HG02884 (cell line): Measurements from ENCODE around the gene MICU2.

Experiments
- ATAC-seq: cut with Tn5 transposase; IDR thresholded peaks from one replicate; pipeline ENCODE4 v1.9.1; 2021; ENCODE audit warnings: mild to moderate bottlenecking, moderate library complexity; ENCODE audit not compliant: unreplicated experiment

MICU2 gene

DNA sequence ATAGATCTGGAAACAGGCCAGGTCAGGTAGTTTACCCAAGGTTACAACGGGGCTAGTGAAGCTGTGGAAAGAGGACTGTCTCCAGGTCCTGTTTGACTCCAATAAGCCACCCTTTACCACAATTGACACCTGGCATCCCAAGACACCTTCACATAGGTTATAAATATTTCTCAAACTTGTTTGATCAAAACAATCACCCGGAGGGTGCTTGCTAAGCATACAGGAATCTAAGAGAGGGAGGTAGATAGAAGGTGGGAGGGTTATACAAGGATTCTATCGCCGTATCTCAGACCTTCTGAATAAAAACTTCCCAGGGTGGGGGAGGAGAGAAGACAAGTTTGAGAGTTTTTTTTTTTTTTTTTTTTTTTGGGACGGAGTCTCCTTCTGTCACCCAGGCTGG is 55.4 kb downstream of the MICU2 start:
- ATAC-seq = no peak

GRCh38 chr13:21546372-21546771 is 57.6 kb downstream of the MICU2 start:
- no peak for ATAC-seq

- no peak for ATAC-seq
These were observed 59.5 kb downstream of the MICU2 start for GRCh38 chr13:21544515-21544914.

- ATAC-seq = no peak
These were observed 61.4 kb downstream of the MICU2 start for GRCh38 chr13:21542563-21542962.

DNA sequence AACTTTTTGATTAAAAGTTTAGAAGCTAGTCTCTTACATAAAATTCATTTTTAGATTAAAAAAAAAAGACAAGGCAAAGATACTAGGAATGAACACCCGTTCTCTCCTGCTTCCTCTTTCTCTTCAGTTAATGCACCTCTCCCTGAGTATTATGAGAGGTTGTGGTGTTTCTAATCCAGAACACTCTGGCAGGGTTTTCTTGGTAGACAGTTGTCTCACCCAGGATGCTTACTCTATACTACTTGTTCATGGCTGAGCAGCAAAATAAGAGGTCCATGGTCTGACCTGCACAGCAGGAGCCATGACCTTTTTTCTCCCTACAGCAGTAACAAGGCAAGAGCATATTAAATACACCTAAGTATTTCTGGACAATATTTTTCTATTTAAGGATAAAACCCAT is 62.0 kb downstream of the MICU2 start:
- ATAC-seq = peak; percentile 62

DNA sequence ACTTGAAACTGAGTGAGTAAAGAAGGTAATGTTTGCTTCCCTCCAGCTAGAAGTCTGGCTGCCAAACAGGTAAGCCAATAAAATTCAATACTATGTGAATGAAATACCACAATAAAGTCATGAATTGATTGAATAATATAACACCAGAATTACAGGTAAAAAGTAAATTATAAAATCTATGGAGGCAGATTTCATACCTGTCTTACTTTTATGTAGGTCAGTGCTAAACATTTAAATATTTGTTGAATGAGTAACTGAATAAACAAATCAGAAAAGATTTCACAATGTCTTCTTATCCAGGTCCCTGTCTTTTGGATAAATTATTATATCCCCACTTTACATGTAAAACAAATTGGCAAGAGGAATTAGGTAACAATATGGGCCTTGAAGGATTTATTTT is 62.7 kb downstream of the MICU2 start:
- no peak for ATAC-seq

GRCh38 chr13:21539687-21540086 is 64.3 kb downstream of the MICU2 start:
- no peak for ATAC-seq

DNA sequence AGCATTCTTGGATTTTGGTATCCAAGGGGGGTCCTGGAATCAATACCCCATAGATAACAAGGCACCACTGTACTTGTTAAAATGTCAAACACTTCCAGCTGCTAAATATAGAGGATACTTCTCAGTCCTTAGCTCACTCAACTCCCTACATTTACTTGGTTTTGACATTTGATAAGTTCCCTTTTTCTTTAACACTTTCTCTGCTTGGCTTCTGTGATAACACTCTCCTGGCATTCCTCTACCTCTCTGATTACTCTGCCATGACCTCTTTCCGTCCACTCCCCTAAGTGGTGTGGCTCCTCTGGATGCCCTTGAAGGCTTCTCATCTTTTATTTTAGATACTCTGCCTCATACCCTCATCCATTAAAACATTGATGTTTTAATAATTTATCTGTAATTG is 65.2 kb downstream of the MICU2 start:
- no peak for ATAC-seq

- ATAC-seq = no peak
These were observed 65.7 kb downstream of the MICU2 start for GRCh38 chr13:21538280-21538679.

DNA sequence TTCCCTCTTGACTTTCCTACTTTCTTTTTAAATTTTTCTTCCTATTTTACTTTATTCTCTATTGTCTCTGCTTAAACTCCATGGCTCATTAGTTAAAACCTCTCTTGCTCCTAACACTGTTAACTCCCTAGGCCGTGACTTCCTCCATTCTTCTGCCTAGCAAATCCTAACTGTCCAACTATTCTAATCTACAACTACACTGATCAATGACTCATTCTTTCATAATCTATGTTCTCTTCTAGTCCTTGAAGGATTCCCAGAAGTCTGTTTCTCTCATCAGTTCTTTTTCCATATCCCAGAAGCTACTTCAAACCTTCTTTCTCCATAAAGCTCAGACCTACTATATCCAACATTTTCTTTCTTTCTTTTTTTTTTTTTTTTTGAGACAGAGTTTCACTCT is 66.9 kb downstream of the MICU2 start:
- no peak for ATAC-seq

DNA sequence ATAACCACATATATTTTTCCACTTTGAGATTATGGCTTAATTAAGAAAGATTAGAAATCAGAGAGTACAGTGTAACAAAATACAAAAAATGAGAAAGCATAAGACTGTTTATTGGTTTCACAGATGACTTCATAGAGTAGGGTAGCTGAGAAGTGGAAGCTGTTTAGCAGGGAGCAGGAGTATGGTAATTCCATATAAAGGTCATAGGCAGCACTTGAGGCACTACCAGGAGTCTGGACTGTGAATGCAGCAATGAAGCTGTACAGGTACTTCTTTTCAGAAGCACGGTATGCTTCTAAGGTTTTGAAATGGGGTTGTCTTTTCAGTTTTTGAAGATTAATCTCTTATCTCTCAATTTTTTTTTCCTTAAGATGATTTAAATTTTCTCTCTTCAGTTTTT is 69.2 kb downstream of the MICU2 start:
- ATAC-seq = no peak

- no peak for ATAC-seq
These were observed 72.5 kb downstream of the MICU2 start for GRCh38 chr13:21531455-21531854.

GRCh38 chr13:21530656-21531055 is 73.3 kb downstream of the MICU2 start:
- ATAC-seq = no peak

DNA sequence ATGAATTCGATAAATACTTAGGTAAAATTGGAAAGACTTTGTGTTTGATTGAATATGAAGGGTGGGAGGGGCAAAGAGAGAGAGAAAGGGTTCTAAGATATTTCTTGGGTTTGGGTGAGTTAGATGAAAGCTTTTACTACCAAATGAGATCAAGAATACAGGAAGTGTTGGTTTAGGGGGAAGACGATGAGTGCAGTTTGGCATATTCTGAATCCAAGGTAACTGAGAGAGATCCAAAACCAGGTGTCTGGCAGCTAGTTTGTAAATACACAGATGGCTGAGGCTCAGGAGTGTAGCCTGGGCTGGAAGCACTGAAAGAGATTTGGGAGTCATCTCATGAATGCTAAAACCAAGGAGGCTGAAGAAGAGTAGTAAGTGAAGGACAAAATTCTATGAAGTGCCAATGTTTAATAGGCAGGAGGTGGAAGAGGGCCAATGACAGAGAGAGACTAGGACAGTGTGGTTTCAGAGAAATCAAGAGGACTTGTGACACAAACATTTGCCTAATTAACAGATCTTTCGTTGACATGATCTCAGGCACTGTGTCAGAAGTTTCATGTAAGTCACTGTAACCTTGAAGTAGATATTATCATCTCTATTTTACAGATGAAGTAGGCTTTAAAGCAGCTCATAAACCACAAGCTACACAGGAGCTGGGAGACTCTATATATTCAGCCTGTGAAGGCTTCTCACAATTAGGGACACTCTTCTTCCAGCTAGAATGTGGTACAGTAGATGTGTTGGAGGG is 74.7 kb downstream of the MICU2 start:
- no peak for ATAC-seq

DNA sequence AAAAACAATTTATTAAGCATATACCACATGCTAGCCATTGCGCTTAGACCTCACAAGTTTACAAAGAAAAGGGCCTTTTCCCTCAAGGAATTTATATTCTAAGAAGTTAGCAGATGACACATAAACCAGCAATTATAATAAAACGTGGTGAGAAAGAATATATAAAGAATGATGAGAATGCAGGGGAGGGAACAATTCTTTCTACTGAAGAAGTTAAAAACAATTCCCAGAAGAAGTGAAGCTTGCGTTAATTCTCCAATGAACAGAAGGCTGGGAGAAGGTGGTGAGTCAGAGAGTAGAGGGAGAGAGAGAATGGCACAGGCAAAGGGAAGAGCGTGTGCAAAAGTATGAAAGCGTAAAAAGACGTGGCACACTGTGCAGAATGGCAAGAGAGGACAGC is 75.4 kb downstream of the MICU2 start:
- ATAC-seq = no peak

DNA sequence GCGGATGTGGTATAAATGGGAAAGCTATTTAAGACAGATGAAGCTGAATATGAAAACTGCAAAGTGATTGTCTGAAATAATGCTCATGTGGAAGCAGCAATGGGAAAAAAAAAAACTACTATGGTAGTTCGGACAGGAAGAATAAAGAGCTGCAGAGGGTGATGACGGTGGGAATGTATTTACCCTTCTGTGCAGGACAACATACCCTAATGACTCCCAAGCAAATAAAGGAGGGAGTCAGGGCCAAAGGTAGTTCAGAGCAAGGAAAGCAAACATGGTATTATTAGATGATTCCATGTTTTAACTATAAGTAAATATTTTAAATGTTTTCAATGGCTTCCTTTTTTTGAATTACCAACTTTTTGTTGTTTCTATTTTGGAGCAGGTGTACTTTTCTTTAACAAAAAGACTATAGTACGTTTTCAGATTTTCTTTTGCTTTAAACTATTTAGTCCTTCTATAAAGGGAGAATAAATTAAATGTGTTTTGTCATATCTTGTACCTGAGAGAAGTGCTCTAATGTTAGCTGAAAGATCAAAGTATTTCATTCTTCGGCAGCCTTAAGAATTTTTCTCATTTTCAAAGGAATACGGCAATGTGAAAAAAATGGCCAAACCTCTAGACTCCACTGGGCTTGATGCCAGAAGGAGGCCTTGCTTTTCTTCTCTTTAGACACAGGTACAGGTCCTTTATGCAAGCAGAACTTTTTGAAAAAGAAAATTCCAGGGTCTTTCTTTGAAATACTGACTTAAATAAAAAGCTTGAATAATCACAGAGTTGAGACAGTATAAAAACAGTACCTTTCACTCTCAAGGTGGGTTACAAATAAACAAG is 77.0 kb downstream of the MICU2 start:
- ATAC-seq = no peak

DNA sequence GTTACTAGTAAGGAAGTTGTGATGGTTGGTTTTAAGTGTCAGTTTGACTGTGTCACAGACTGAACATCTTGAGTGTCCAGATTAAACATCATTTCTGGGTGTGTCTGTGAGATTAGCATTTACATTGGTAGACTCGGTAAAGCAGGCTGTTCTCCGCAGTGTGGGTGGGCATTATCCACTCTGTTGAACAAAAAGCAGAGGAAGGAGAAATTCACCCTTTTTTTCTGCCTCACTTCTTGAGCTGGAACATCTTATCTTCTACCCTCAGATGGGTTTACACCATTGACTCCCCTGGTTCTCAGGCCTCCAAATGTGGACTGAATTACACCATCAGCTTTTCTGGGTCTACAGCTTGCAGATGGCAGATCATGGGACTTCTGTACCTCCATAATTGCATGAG is 81.1 kb downstream of the MICU2 start:
- no peak for ATAC-seq

GRCh38 chr13:21522130-21522529 is 81.8 kb downstream of the MICU2 start:
- no peak for ATAC-seq

- no peak for ATAC-seq
These were observed 85.3 kb downstream of the MICU2 start for GRCh38 chr13:21518617-21519144.

DNA sequence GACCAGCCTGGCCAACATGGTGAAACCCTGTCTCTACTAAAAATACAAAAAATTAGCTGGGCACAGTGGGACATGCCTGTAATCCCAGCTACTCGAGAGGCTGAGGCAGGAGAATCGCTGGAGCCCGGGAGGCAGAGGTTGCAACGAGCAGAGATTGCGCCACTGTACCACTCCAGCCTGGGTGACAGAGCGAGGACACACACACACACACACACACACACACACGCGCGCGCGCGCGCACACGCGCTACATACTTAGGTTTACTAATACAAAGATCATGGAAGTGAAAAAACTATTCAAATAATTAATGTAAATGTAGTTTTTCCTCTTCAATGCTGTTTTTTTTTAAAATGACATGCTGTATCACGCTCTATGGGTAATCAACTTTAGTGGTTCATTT is 86.4 kb downstream of the MICU2 start:
- no peak for ATAC-seq

DNA sequence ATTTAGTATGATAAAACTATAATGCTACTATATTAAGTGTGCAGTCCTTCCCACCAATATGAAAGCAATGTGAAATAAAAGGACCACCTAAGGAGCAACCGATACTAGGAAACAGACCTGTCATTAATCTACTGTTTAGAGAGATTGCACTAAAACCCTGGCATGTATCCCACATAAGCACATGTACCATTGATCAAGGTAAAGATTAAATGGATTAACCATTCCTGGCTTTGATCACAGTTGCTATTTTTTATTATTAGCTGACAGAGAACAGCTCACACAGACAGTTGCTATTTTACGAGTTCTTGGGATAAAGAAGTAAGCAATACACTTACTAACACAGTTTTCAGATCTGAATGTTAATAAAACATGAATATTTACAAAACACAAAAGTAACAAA is 87.2 kb downstream of the MICU2 start:
- no peak for ATAC-seq

DNA sequence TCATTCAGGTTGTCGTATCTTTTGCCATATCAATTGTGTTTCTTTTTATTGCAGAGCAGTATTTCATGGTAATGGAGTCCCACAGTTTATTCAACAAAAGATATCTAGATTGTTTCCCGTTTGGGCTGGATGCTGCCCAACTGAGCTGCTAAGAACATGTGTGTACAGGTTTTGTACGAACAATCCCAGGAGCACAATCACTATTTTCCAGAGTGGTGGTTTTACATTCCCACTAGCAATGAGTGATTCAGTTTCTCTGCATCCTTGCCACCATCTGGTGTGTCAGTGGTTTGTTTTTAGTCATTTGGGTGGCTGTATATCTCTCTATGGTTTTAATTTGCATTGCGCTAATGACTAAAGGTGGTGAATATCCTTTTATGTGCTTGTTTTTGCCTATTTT is 92.1 kb downstream of the MICU2 start:
- ATAC-seq = no peak
